DMS153 treated with DMSO at 0.1 percent for 48 hours (cell line): ENCODE data around the gene CFAP69.

Experiments
- DNase-seq: peaks from one replicate; lab custom pipeline; 2025; ENCODE audit not compliant: unreplicated experiment; lab: John Stamatoyannopoulos, UW

Gene CFAP69

DNA sequence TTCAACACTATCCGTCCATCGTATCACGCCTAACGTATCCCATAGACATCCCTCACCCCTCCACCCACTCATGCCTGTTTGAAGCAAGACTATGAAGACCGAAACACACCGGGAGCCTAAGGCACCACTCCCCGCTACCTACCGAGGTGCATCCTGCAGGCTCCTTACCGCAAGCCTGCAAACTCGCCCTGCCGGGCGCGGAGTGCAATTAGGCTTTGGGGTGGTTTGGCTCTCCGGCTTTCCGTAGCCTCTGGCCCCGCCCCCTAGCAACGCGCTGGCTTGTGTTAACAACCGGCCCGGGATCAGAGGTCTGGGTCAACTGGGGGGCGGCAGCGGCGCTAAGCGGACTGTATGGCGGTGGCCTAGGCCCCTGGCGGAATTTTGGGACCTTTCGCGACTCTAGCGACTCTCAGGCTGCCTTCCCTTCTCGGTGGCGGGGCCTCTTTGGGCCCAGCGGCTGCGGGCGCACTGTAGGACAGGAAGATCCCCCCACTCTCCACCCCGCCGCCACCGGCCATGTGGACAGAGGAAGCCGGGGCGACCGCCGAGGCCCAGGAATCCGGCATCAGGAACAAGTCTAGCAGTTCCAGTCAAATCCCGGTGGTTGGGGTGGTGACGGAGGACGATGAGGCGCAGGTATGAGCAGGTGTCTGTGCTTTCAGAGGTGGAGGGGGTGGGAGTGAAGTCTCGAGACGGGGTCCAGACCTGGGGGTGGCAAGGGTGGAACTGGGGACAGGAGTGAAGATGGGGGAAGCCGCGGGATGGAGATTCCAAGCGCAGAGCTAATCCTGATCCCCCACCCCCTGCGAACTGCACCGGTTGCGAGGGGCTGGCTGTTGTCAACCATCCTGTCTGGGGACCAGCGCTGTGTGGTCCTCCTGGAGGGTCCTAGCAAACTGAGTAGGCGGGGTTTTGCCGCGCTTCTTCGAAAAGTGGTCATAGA is at the start of gene CFAP69:
Gene CFAP69, plus strand, starts transcription at position 266 of the 943 bp plus-strand sequence. Its CDS starts 251 bp downstream, at position 517.
- DNase-seq, result peak; percentile 61

GRCh38 chr7:90201500-90202195 is 43.3 kb upstream of the CFAP69 start:
- no peak for DNase-seq

GRCh38 chr7:90207956-90208355 is 37.0 kb upstream of the CFAP69 start:
- DNase-seq, result no peak

GRCh38 chr7:90209776-90210175 is 35.2 kb upstream of the CFAP69 start:
- no peak for DNase-seq

- no peak for DNase-seq
Measured at GRCh38 chr7:90210475-90210874, 34.5 kb upstream of the CFAP69 start.

GRCh38 chr7:90210981-90211380 is 34.0 kb upstream of the CFAP69 start:
- no peak for DNase-seq

DNA sequence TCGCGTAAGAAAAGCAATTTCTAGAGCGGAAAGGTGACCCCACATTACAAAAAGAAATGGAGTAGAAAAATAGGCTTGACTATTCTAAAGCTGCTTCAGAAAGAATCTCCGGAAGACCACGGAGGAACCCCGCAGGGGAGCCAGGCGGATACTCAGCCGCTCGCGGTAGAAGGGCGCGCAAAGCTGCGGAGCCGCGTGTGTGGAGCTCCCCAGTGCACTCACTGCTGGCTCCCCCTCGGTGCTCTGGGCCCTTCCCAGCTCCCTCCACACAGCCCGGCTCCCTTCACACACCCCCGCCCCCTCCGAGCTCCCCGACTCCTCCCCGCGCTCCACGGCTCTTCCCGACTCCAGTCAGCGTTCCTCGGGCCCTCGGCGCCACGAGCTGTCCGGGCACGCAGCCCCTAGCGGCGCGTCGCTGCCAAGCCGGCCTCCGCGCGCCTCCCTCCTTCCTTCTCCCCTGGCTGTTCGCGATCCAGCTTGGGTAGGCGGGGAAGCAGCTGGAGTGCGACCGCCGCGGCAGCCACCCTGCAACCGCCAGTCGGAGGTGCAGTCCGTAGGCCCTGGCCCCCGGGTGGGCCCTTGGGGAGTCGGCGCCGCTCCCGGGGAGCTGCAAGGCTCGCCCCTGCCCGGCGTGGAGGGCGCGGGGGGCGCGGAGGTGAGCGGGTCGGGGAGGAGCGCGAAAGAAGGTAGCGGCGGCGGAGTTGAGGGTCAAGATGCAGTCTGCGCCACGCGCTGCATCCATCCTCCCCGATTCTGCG is 33.4 kb upstream of the CFAP69 start, which contains the start of gene STEAP2:
Gene STEAP2, plus strand, starts transcription at position 350 of the 758 bp plus-strand sequence. CDS start 13,343 bp downstream, outside the sequence.
- DNase-seq, result peak; percentile 36

- no peak for DNase-seq
Measured at GRCh38 chr7:90212149-90212495, 32.9 kb upstream of the CFAP69 start.

DNA sequence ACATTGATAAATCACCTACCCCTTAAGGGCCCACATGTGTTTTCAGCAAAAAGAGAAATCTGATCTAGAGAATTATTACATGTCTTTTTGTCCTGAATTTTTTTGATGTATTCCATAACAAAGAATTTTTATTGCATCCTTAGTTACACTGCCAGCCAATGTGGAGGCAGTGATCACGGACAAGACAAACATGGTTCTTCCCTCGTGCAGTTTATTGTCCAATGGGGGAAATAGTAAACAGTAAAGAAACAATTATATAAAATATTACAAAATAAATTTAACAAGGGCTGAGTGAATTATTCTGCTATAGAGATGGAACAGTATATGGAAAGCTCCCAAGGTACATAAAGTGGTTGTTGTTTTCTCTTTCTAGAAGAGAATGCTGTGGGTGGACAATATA is 31.5 kb upstream of the CFAP69 start:
- DNase-seq, result no peak

DNA sequence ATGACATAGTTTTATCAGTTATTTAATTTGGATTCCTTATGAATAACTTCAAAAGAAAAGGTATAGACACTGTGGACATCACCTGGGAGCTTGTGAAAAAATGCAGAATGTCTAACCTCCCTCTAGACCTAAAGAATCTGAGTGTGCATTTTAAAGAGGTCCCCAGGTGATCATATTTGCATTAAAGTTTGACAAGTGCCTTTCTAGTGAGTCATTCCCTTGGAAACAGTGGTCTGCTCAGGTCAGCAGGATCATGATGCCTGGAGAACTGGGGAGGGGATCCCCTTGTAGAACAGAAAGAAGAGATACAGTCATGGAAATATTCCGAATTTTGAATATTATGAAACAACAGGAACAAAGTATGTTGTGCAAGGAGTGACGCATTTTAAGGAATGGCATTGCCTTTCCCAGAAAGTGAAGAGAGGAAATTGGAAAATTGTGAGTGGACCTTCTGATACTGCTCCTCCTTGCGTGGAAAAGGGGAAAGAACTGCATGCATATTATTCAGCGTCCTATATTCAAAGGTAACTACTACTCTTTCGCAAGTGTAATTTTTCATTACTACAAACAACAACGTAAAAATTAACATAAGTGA is 28.8 kb upstream of the CFAP69 start:
- no peak for DNase-seq

- no peak for DNase-seq
Measured at GRCh38 chr7:90216771-90217170, 28.2 kb upstream of the CFAP69 start.

DNA sequence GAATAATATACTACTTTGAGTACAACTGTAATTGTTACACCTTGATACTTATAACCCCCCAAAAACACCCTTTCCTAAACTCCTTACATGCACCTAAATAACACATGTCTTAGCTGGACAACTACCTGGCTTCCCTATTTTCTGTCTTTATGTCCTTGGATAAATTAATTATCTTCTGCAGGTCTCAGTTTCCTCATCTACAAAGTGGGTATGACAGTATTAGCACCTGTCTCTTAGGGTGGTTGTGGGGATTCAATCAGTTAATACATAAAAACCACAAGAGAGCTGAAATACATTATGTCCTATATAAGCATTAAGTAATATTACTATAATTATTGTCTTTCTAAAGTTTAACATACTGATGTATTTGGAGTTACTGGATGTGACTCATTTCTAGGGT is 22.6 kb upstream of the CFAP69 start:
- no peak for DNase-seq

DNA sequence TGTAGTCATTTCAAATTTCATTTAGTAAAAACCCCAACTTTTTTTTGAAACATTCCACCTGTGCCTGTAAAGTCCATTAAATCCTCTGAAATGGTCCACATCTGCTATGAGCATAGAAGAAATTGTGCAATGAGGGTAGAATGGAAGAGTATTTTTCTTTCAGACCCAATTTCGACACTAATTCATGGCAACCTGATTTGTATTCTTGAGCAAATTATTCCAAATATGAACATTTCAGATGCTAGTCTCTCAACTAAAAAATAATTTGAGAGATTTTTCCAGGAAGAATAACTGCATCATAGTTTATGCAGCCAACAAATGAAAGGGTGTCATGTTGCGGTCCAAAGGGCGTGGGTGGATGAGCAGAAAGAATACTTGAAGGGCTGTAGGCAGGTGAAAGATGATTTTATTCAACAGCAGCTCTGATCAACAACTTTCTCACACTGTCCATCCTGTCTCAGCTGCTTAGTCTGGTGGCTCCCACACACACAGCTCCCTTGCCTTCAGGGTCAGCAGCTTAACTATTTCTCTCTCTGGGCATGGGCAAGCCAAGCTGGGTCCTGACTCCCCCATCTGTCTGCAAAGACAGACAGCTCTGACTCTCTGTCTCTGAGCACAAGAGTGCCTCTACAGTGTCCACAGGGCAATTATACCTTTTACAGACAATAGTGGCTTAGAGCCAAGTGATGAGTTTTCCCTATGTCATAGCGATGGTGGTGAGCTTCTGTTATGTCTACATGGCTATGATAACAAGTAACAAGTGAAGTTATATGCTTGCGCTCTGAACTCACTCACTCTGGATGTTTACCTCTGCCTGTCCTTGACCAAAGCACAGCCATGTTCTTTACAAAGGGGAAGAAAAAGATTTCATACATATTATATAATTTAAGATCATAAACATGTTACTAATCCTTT is 21.9 kb upstream of the CFAP69 start:
- no peak for DNase-seq

- DNase-seq, result no peak
Measured at GRCh38 chr7:90224195-90224594, 20.8 kb upstream of the CFAP69 start.

DNA sequence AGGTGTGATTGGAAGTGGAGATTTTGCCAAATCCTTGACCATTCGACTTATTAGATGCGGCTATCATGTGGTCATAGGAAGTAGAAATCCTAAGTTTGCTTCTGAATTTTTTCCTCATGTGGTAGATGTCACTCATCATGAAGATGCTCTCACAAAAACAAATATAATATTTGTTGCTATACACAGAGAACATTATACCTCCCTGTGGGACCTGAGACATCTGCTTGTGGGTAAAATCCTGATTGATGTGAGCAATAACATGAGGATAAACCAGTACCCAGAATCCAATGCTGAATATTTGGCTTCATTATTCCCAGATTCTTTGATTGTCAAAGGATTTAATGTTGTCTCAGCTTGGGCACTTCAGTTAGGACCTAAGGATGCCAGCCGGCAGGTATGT is 19.8 kb upstream of the CFAP69 start:
- no peak for DNase-seq

- DNase-seq, result no peak
Measured at GRCh38 chr7:90225601-90226000, 19.4 kb upstream of the CFAP69 start.

DNA sequence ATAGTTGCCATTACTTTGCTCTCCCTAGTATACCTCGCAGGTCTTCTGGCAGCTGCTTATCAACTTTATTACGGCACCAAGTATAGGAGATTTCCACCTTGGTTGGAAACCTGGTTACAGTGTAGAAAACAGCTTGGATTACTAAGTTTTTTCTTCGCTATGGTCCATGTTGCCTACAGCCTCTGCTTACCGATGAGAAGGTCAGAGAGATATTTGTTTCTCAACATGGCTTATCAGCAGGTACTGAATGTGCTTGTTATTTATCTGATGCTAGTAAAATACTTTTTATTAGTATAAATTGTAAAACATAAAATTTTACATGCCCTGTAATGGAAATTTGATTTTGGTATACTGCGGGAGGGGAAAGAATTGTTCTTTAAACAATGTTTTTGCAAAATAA is 17.7 kb upstream of the CFAP69 start:
- no peak for DNase-seq

DNA sequence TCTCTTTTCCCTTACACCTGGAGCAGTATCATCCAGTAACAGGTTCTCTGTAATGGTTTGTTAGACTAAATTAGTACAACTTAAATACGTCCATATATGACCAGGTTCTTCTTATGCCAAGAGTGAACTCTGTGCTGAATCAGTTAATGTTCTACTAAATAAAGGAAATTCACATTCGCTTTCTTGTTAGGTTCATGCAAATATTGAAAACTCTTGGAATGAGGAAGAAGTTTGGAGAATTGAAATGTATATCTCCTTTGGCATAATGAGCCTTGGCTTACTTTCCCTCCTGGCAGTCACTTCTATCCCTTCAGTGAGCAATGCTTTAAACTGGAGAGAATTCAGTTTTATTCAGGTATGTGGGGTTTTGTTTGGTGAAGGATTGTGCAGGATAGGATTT is 15.3 kb upstream of the CFAP69 start:
- no peak for DNase-seq

DNA sequence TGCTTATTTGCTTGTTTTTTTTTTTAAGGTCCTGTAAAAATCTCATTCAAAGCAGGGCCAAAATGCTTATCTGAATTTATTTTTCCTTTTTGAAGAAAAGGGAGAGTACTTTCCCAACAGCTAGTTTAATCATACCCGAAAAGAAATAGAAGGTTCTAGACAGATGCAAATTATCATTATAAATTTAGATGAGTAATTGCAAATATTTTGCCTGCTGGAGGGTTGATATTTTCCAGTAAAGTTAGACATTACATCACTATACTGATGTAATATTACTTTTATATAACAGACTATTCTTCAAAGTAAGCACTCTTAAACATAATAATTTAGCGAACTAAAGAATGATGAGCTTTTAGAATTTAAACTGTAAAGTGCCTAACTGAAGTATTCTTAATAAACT is 14.1 kb upstream of the CFAP69 start:
- no peak for DNase-seq

- no peak for DNase-seq
Measured at GRCh38 chr7:90231304-90231703, 13.7 kb upstream of the CFAP69 start.
